Stomach (tissue), 9 donors: ENCODE results near the gene ITGB3BP. TPM values are rescaled to one million over a fixed set of nuclear protein-coding genes. Genes with fewer than 3 reads are reported as not detected.

Experiments
- DNase-seq, 2 donors: peaks; one replicate each; pipeline versions ENCODE4 v3.0.0 to v3.0.0-alpha.2; 2013 to 2019
- H3K27ac ChIP-seq, 5 donors: fragments of 200-600 bp in 4 of 5; sonication (generic) in 4 of 5; one replicate each; pipeline ENCODE4 v1.5.1; 2013 to 2019; ENCODE audit warnings: mild to moderate bottlenecking in 1 of 5, moderate library complexity in 1 of 5
- H3K27me3 ChIP-seq, 3 donors: fragments of 200-600 bp; sonication (generic); one replicate each; pipeline ENCODE4 v1.5.1; 2017 to 2019; ENCODE audit warnings: mixed run types in 1 of 3
- H3K36me3 ChIP-seq, 4 donors: fragments of 200-600 bp; sonication (generic); 1 replicate in 3 of 4; 2 replicates in 1 of 4; pipeline ENCODE4 v1.5.1; 2016 to 2019
- H3K4me1 ChIP-seq, 4 donors: fragments of 200-600 bp; sonication (generic); one replicate each; pipeline ENCODE4 v1.5.1; 2016 to 2019
- H3K4me3 ChIP-seq, 4 donors: fragments of 200-600 bp; sonication (generic) in 3 of 4; one replicate each; pipeline ENCODE4 v1.5.1; 2016 to 2019; ENCODE audit warnings: mild to moderate bottlenecking in 1 of 4
- H3K9me3 ChIP-seq, 4 donors: fragments of 200-600 bp; sonication (generic); one replicate each; pipeline ENCODE4 v1.5.1; 2016 to 2019
- EP300 ChIP-seq: sonication (generic); formaldehyde crosslinking; IDR thresholded peaks from one replicate; pipeline ENCODE4 v1.6.1; 2017; ENCODE audit warnings: antibody characterized with exemption
- POLR2A ChIP-seq, 4 donors: fragments of 450-650 bp; IDR thresholded peaks; one replicate each; pipeline ENCODE4 v1.6.1; 2016; ENCODE audit warnings: antibody characterized with exemption in 4 of 4, control low read depth in 2 of 4, mild to moderate bottlenecking in 1 of 4, moderate library complexity in 1 of 4
- POLR2AphosphoS5 ChIP-seq, 3 donors: sonication (generic); formaldehyde crosslinking; IDR thresholded peaks; one replicate each; pipeline ENCODE4 v1.6.1; 2016; ENCODE audit warnings: antibody characterized with exemption in 3 of 3
- WGBS, 5 donors: extraction: QIAGEN DNeasy Blood & Tissue Kit in 3 of 5; methylation state at CpG; one replicate each; pipeline versions ENCODE4 v1.1.5 to v1.1.7; 2013 to 2018; 5-methylcytosine and 5-hydroxymethylcytosine counted together
- intact Hi-C: fragments of 100-400 bp; cut with DNase I; formaldehyde crosslinking; loops from one replicate; pipeline ENCODE4 v1.15.1; 2023; ENCODE audit warnings: low total_unique reads
- polyA plus RNA-seq, 3 donors: library from polyadenylated mRNA; stranded (reverse); fragments of 200-250 nt; gene quantifications; one replicate each; pipeline ENCODE4 v1.2.3, GENCODE V29; 2013
- total RNA-seq, 5 donors: library from RNA; depleted of rRNA; stranded (reverse); fragments of >200 nt; gene quantifications; one replicate each; pipeline versions ENCODE4 v1.1.0 to v1.2.3, GENCODE V29; 2014 to 2016
- TF ChIP-seq, protein P1 (sequence below), 7 experiments: fragments of 450-650 bp in 4 of 7; fragments of 200-600 bp in 3 of 7; sonication (generic) in 3 of 7; IDR thresholded peaks; one replicate each; pipeline ENCODE4 v1.5.1; 2016 to 2019; ENCODE audit warnings: antibody characterized with exemption in 7 of 7, control low read depth in 2 of 7, mild to moderate bottlenecking in 1 of 7
- donor health status: healthy with polysubstance abuse.
- donor health status: Bipolar disorder and iron deficiency.
- donor health status: healthy.

The ITGB3BP gene
- total and polyA plus RNA-seq, 8 donors, result 6.4 to 36.9 (median 21.3) TPM; not detected in 1

- intact Hi-C loops, result no loop called here
These were observed 14.0 kb upstream of the ITGB3BP start for GRCh38 chr1:63537006-63537405.

GRCh38 chr1:63534406-63534805, 11.4 kb upstream of the ITGB3BP start:
- no peak for DNase-seq
- H3K4me1 ChIP-seq, result no peaks in the 10 kb centered on the region
- peaks cover 5 to 53% (median 38%) of the 10 kb centered on the region in 4 donors for H3K36me3 ChIP-seq
- no peaks in the 10 kb centered on the region for H3K27me3 ChIP-seq
- H3K9me3 ChIP-seq, result no peaks in the 10 kb centered on the region
- H3K27ac ChIP-seq, result no peak overlapping the region
- intact Hi-C loops, result no loop called here
- H3K4me3 ChIP-seq, result no peak overlapping the region
- no peak for TF ChIP-seq POLR2AphosphoS5 (IDR thresholded peaks at IDR 0.05)
- TF ChIP-seq, protein P1, sequence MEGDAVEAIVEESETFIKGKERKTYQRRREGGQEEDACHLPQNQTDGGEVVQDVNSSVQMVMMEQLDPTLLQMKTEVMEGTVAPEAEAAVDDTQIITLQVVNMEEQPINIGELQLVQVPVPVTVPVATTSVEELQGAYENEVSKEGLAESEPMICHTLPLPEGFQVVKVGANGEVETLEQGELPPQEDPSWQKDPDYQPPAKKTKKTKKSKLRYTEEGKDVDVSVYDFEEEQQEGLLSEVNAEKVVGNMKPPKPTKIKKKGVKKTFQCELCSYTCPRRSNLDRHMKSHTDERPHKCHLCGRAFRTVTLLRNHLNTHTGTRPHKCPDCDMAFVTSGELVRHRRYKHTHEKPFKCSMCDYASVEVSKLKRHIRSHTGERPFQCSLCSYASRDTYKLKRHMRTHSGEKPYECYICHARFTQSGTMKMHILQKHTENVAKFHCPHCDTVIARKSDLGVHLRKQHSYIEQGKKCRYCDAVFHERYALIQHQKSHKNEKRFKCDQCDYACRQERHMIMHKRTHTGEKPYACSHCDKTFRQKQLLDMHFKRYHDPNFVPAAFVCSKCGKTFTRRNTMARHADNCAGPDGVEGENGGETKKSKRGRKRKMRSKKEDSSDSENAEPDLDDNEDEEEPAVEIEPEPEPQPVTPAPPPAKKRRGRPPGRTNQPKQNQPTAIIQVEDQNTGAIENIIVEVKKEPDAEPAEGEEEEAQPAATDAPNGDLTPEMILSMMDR (IDR thresholded peaks at IDR 0.05), result no peak
- no peak for TF ChIP-seq EP300
- no peak for TF ChIP-seq POLR2A (IDR thresholded peaks at IDR 0.05)

More at GRCh38 chr1:63537006-63537405, 14.0 kb upstream of the ITGB3BP start:
- H3K4me3 ChIP-seq, result no peak overlapping the region
- H3K27ac ChIP-seq, result no peak overlapping the region
- WGBS, 5 donors, result 72 to 94% (median 92%) methylated on average over 2 of the region's 2 CpGs
- peaks cover 5 to 42% (median 30%) of the 10 kb centered on the region in 4 donors for H3K36me3 ChIP-seq
- H3K27me3 ChIP-seq, result no peaks in the 10 kb centered on the region
- DNase-seq, result no peak
- no peaks in the 10 kb centered on the region for H3K4me1 ChIP-seq
- TF ChIP-seq, protein P1 (IDR thresholded peaks at IDR 0.05), result no peak
- TF ChIP-seq POLR2A (IDR thresholded peaks at IDR 0.05) (no peak), EP300 (no peak), POLR2AphosphoS5 (IDR thresholded peaks at IDR 0.05) (no peak)
- no peaks in the 10 kb centered on the region for H3K9me3 ChIP-seq

GRCh38 chr1:63533931-63534330, 10.9 kb upstream of the ITGB3BP start:
- Histone ChIP-seq H3K4me3 (no peak overlapping the region), H3K27ac (no peak overlapping the region), H3K4me1 (no peaks in the 10 kb centered on the region), H3K9me3 (no peaks in the 10 kb centered on the region), H3K36me3 (peaks cover 5 to 56% (median 40%) of the 10 kb centered on the region in 4 donors), H3K27me3 (no peaks in the 10 kb centered on the region)
- WGBS, 5 donors, result 85 to 92% (median 90%) methylated on average over 1 of the region's 1 CpG
- DNase-seq, result no peak
- intact Hi-C loops, result no loop called here
- TF ChIP-seq POLR2A (IDR thresholded peaks at IDR 0.05), result no peak
- TF ChIP-seq, protein P1 (IDR thresholded peaks at IDR 0.05), result no peak

DNA sequence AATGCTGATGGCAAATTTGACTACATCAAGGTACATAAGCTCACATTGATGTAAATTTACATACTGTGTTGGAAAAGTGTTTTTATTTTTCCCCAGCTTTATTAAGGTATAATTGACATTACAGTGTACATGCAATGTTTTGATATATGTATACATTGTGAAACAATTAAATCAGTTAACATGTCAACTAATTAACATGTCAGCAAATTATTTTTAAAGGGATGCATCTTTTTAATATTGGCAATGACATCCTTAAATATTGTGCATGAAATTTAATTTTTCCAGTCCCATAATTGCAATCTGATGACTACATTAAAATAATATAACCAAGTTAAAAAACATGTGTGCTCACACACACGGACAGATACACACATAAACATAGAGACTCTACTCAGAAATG, 9.7 kb upstream of the ITGB3BP start:
- Histone ChIP-seq H3K4me3 (no peak overlapping the region), H3K4me1 (no peaks in the 10 kb centered on the region), H3K9me3 (no peaks in the 10 kb centered on the region), H3K36me3 (peaks cover 5 to 68% (median 48%) of the 10 kb centered on the region in 4 donors), H3K27me3 (no peaks in the 10 kb centered on the region), H3K27ac (no peak overlapping the region)
- no peak for DNase-seq
- TF ChIP-seq POLR2AphosphoS5 (IDR thresholded peaks at IDR 0.05), result no peak
- no peak for TF ChIP-seq EP300
- TF ChIP-seq, protein P1 (IDR thresholded peaks at IDR 0.05), result no peak
- no peak for TF ChIP-seq POLR2A (IDR thresholded peaks at IDR 0.05)
- intact Hi-C loops, result no loop called here
- WGBS, 5 donors, result 76 to 88% (median 85%) methylated on average over 1 of the region's 1 CpG
